ENCODE measurements around the gene KMT2C.
"Not testable (repeated sequence)": the region's sequence is repeated elsewhere in the genome, so short reads cannot be mapped to it uniquely, and the experiment has no call there.

KMT2C gene

DNA sequence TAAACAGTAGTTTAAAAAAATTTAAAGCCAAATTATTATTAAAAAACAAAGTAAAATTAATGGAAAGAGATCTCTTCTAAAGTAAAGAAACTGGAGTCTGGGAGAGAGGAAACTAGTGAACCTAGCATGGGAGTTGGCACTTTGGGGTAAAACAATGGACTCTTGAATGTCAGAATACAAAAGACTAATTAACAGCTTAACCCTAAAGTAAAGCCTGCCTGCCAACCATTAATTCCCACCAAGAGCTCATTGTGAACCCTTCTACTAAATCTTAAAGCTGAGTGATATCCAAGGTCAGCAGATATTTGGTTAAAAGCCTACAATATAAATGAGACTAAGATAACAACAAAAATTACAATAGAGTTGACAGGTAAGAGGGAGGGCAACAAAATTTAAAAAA is 36.5 kb downstream of the KMT2C start:
- FAIRE-seq: no peak

DNA sequence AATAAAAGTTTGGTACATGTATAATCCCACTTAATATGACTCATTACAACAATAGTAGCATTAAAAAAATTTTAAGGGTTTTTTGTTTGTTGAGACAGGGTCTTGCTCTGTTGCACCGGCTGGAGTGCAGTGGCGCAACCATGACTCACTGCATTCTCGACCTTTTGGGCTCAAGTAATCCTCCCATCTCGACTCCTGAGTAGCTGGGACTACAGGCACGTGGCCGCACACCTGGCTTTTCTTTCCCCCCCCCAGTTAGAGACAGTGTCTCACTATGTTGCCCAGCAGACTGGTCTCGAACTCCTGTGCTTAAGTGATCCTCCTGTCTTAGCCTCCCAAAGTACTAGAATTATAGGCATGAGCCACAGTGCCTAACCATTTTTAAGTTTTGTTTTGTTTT is 40.7 kb downstream of the KMT2C start:
- no peak for FAIRE-seq

DNA sequence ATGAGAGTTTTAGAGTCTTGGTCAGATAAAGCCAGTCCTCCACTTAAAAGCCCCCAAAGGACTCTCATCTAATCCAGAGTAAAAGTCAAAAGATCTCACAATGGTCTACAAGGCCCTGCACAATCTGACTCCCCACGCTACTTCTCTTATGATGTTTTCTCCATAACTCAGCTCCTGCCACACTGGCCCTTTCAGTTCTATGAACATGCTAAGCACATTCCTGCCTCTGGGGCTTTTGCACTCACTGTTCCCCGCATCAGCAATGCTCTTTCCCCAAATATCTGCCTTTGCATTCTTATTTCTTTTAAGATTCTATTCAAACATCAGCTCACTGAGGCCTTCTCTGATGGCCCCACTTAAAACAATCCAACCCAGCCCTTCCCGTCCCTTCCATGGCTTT is 41.6 kb downstream of the KMT2C start:
- not testable (repeated sequence) for FAIRE-seq

- no peak for FAIRE-seq
These were observed 43.5 kb downstream of the KMT2C start for GRCh38 chr7:152392254-152392653.

- FAIRE-seq: not testable (repeated sequence)
These were observed 49.6 kb downstream of the KMT2C start for GRCh38 chr7:152386136-152386764.

GRCh38 chr7:152384235-152385200 is 51.3 kb downstream of the KMT2C start:
- not testable (repeated sequence) for FAIRE-seq

DNA sequence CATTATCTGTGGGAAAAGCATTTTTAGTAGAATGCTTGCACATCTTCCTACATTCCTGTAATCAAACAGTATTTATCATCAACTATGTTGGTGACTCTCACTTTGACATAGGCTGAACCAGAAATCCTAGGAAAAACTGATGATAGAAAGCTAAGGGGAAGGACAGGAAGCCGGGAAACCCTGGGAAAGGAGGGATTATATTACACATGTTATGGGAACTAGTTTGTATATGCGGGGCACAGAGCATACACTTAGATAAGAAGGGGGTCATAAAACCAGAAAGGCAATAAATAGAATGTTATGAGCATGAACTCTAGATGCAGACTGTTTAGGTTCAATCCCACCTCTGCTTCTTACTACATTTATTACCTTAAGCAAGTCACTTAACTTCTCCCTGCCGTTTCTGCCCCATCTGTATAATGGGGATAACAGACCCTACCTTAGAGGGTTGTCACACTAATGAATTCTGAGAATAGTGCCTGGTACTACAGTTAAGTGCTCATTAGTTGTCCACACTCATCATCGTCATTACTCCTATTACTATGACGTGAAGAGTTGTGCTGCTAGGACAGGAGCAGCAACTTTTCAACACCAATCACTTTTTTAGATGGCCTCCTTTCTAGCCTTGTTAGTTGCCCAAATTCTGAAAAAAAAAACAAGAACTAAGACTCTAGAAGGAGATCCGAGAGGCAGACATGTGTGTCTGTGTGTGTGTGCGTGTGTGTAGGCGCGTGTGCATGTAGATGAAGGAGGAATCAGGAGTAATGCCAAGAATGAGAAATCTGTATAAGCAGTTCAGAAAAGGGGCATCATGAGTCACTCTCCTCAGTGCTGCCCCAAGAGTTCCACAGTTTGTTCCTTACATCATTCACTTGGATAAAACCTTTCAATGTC is 52.2 kb downstream of the KMT2C start:
- no peak for FAIRE-seq

DNA sequence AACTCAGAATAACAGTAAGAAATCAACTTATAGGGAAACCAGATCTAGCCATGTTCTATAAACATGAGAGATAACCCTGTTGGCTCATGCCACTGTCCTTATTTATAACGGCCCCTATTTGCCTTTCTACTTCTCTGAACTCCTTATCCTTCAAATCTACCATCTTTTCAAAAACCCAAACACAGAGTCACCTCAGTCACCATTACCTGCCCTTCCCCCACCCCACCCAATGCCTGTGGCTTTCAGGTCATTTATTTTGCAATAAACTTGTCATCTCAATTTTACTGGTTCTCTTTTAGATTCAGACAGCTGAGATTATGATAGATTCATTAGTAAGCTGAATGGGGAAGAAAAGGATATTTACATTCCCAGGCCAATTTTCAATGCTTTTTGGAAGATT is 53.6 kb downstream of the KMT2C start:
- no peak for FAIRE-seq

DNA sequence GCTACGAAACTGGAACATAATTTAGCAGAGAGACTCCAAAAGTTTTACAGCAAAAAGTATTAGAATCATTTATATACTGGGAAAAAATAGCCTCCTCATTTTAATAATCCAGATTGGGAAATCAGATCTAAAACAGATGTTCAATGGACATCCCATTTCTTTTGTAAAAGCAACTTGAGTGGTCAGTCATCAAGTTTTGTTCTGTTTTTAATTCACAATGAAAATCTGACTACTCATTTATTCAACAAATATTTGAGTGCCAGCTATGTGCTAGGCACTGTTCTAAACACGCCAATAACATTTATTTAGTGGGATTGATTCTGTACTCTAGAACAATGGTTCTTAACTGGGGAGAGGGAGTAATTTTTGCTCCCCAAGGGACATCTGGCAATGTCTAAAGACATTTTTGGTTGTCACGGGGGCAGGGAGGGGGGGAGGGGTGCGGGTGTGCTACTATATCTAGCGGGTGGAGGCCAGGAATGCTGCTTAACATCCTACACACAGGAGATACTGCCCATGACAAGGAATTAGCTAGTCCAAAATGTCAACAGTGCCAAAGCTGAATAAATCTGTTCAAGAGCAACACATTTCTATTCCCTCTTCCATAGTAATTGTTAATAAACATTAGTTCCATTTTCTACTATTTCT is 54.7 kb downstream of the KMT2C start:
- not testable (repeated sequence) for FAIRE-seq

- not testable (repeated sequence) for FAIRE-seq
These were observed 57.3 kb downstream of the KMT2C start for GRCh38 chr7:152378497-152378896.

- FAIRE-seq: not testable (repeated sequence)
These were observed 58.9 kb downstream of the KMT2C start for GRCh38 chr7:152376716-152377484.

GRCh38 chr7:152370297-152370696 is 65.5 kb downstream of the KMT2C start:
- FAIRE-seq: no peak

- FAIRE-seq: no peak
These were observed 66.3 kb downstream of the KMT2C start for GRCh38 chr7:152369518-152369917.

DNA sequence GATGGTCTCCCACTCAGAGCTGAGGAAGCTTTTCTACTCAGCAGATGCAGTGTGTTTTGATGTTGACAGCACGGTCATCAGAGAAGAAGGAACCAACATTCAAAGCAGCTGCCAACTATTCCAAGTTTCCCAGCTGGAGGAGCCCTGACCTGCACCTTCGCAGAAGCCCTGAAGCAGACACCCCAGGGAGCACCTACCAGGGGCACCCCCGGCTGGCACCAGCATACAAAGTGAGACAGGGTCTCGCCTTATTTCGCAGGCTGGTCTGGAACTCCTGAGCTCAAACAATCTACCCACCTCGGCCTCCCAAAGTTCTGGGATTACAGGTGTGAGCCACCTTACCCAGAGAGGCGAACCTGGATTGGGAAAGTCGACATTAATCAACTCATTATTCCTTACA is 68.6 kb downstream of the KMT2C start:
- FAIRE-seq: no peak

GRCh38 chr7:152366662-152367061 is 69.1 kb downstream of the KMT2C start:
- no peak for FAIRE-seq

DNA sequence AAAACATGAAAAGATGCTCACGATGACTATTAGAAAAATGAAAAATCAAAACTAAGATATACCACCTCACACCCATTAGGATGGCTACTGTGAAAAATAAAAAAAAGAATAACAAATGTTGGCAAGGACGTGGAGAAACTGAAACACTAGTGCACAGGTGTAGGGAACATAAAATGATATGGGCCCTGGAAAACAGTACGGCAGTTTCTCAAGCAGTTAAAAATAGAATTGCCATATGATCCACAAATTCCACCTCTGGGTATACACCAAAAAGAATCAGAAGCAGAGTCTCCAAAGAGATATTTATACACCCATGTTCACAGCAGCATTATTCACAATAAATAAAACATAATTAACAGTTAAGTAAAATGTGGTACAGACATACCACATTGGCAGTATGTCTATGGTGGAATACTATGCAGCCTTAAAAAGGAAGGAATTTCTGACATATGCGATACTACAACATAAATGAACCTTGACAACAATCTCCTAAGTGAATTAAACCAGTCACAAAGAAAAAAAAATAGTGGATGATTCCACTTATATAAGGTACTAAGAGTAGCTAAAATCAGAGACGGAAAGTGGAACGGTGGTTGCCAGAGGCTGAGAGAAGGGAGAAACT is 69.7 kb downstream of the KMT2C start:
- no peak for FAIRE-seq

DNA sequence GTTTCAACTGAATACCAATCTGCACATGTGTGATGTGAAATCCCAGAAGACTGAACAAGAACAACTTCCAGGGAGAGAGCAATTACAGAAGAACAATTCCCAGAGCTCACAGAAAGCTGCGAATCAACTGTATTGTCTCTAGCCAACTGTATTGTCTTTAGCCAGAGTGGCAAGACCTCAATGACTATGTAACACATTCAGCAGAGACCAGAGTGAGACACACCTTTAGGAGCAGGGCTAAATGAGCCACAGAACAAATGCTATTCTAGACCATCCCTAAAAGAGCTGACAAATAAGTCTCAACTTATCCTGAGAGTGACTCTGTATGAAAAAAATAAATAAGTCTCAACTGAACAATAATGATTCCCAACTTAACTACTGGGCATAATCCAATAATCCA is 72.0 kb downstream of the KMT2C start:
- no peak for FAIRE-seq

DNA sequence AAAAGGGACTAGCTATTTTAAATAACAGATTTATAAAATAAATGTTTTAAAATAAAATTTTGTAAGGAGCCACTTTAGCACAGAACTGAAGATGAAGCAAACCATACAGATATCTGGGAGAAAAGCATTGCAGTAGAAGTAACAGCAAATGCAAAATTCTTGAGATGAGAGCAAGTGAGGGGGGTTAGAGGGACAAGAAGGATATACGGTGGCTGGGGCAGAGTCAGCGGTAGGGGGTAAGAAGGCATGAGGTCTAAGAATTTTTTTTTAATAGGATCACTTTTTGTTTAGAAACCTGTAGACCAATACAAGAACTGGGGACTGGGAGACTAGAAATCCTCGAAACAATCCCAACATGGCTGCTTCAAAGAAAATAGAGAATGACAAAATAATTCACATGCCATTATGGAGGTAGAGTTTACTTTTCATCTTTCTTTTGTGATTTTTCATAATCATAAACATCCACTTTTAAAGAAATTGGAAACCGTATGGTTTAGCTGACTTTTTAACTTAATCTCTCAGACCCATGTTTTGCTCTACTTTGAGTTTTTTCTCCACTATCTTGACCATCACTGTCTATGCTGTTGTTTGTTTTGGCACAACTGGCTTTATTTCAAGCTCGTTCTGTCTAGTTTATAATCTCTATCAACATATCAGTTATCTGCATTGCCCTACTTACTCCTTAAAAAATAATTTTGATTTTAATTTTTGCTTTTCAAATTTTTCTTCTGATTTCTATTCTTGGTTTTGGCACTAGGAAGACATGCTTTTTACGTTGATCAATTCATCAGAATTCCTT is 73.5 kb downstream of the KMT2C start:
- FAIRE-seq: no peak

DNA sequence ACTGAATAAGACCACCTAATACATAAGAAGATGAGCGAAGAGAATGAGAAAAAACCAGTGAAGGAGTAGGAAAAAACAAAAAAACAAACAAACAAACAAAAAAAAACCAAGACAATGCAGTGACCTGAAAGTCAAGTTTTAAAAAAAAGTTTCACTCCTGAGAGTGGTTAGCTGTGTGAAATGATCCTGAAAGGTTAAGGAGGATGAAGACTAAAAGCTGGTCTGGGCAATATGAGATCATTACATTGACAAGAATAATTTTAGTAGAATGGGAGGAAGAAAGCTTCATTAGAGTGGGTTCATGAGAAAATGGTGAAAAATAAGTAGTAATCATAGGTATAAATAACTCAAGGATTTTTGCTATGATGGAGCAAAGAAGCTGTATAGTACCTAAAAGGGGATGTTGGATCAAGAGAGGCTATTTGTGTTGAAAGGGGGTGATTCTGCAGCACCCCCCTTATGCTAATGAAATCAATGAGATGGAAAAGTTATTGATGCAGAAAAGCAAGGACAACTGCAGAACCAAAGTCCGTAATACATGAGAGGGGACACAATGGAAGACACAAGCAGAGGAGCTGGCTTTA is 80.2 kb downstream of the KMT2C start:
- FAIRE-seq: no peak

DNA sequence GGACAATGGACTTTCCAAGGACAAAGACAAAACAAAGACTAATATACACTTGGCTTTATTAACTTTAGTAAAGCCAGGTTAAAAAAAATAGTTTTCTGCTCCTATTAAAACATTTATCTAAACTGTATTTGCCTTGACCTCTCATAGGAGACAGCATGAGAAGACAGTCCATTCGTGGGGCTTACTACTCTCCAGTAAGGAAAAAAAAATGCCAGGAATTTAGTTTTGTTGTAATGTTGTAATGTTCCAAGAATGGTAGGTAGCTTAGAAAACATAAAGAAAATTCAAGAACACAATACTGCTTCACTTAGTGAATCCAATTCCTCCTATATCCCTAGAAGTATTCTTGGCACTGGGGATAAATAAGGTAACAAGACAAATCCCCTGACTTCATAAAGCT is 81.7 kb downstream of the KMT2C start:
- FAIRE-seq: no peak
